ENCODE data around the gene ARHGAP11A.

Gene ARHGAP11A

GRCh38 chr15:32688151-32688639 lies 72.9 kb downstream of the ARHGAP11A start:
- no peak for DNase-seq

Data from NCI-H1930 (cell line).